B cell (primary cell): ENCODE measurements around the gene ATPAF1. TPM values are rescaled to one million over a fixed set of nuclear protein-coding genes. Genes with fewer than 3 reads are reported as not detected.

ENCODE experiments used
- ATAC-seq: fragments of 200-7000 bp; cut with Tn5 transposase; one replicate; pipeline ENCODE4 v1.10.0; 2021; ENCODE audit warnings: low read depth, mild to moderate bottlenecking, moderate number of reproducible peaks, moderate library complexity
- CTCF ChIA-PET: fragments of 350-600 bp; sonication (Branson Sonifier 250); formaldehyde crosslinking; loops from one replicate; lab custom pipeline; 2021; ENCODE audit warnings: antibody characterized with exemption, inconsistent platforms; lab: Charles Lee
- POLR2A ChIA-PET: fragments of 350-600 bp; sonication (Branson Sonifier 250); formaldehyde crosslinking; loops from one replicate; lab custom pipeline; 2021; ENCODE audit warnings: antibody characterized with exemption; lab: Charles Lee
- DNase-seq: peaks from one replicate; pipeline ENCODE4 v3.0.0; 2013
- H2AFZ ChIP-seq: 2 replicates; pipeline ENCODE4 v1.6.1; 2012; ENCODE audit warnings: mild to moderate bottlenecking, low read depth, low read length; ENCODE audit not compliant: insufficient read depth, poor library complexity, severe bottlenecking
- H3K27ac ChIP-seq, 2 donors: 1 replicate in 1 of 2; 2 replicates in 1 of 2; pipeline ENCODE4 v1.5.1; 2012 to 2013; ENCODE audit warnings: low read length in 2 of 2, mild to moderate bottlenecking in 2 of 2, moderate library complexity in 1 of 2
- H3K27me3 ChIP-seq, 4 experiments: fragments of 200-600 bp in 1 of 4; sonication (generic) in 1 of 4; replicated peaks in 1 of 4; 1 replicate in 2 of 4; 2 replicates in 2 of 4; pipeline versions ENCODE4 v1.6.1 to v1.7.0; 2013 to 2016; ENCODE audit warnings: low read length in 3 of 4, mild to moderate bottlenecking in 2 of 4, mixed read lengths in 1 of 4, moderate library complexity in 1 of 4; ENCODE audit not compliant: insufficient read depth in 4 of 4, control insufficient read depth in 3 of 4; ENCODE audit errors: control extremely low read depth in 1 of 4
- H3K36me3 ChIP-seq, 2 experiments: replicated peaks in 1 of 2; 1 replicate in 1 of 2; 2 replicates in 1 of 2; pipeline versions ENCODE4 v1.6.1 to v1.7.1; 2013; ENCODE audit warnings: low read length in 1 of 2; ENCODE audit not compliant: insufficient read depth in 2 of 2, control insufficient read depth in 1 of 2; ENCODE audit errors: control extremely low read depth in 1 of 2, extremely low read depth in 1 of 2
- H3K4me1 ChIP-seq, 2 donors: fragments of 200-600 bp in 1 of 2; sonication (generic) in 1 of 2; 1 replicate in 1 of 2; 2 replicates in 1 of 2; pipeline versions ENCODE4 v1.5.1 to v1.6.1; 2013 to 2017; ENCODE audit warnings: low read length in 2 of 2; ENCODE audit not compliant: control insufficient read depth in 2 of 2, insufficient read depth in 2 of 2
- H3K4me2 ChIP-seq: replicated peaks from 2 replicates; pipeline ENCODE3; 2012; ENCODE audit warnings: mild to moderate bottlenecking, low read depth, low read length; ENCODE audit not compliant: poor library complexity, severe bottlenecking
- H3K4me3 ChIP-seq, 5 experiments: fragments of 200-600 bp in 1 of 5; sonication (generic) in 1 of 5; 1 replicate in 3 of 5; 2 replicates in 2 of 5; pipeline versions ENCODE4 v1.5.1 to v1.7.0; 2011 to 2016; ENCODE audit warnings: low read length in 4 of 5, mild to moderate bottlenecking in 4 of 5, low read depth in 2 of 5, control low read depth in 1 of 5, moderate library complexity in 1 of 5; ENCODE audit not compliant: insufficient read depth in 1 of 5; ENCODE audit errors: control extremely low read depth in 1 of 5, extremely low read depth in 1 of 5
- H3K79me2 ChIP-seq: fragments of 200-600 bp; sonication (generic); one replicate; pipeline ENCODE4 v1.6.0; 2016; ENCODE audit warnings: low read length; ENCODE audit not compliant: control insufficient read depth, insufficient read depth
- H3K9ac ChIP-seq: fragments of 200-600 bp; sonication (generic); 2 replicates; pipeline ENCODE4 v1.6.1; 2017; ENCODE audit warnings: mild to moderate bottlenecking, low read length, moderate library complexity
- H3K9me3 ChIP-seq, 3 donors: one replicate each; pipeline versions ENCODE4 v1.6.1 to v1.7.1; 2013; ENCODE audit warnings: low read length in 2 of 3; ENCODE audit not compliant: control insufficient read depth in 2 of 3, insufficient read depth in 1 of 3; ENCODE audit errors: control extremely low read depth in 1 of 3
- H4K20me1 ChIP-seq: 2 replicates; pipeline ENCODE4 v1.6.0; 2012; ENCODE audit warnings: mild to moderate bottlenecking, low read length; ENCODE audit not compliant: insufficient read depth, control insufficient read depth, poor library complexity, severe bottlenecking
- H3K27ac Mint-ChIP-seq: one replicate; pipeline ENCODE4 v1.8.0; 2021; ENCODE audit warnings: mixed read lengths
- H3K27me3 Mint-ChIP-seq: one replicate; pipeline ENCODE4 v1.8.0; 2021; ENCODE audit warnings: mixed read lengths
- H3K4me1 Mint-ChIP-seq: one replicate; pipeline ENCODE4 v1.8.0; 2021; ENCODE audit warnings: mixed read lengths
- H3K4me3 Mint-ChIP-seq: one replicate; pipeline ENCODE4 v1.8.0; 2021; ENCODE audit warnings: mixed read lengths
- H3K9me3 Mint-ChIP-seq: one replicate; pipeline ENCODE4 v1.8.0; 2022; ENCODE audit warnings: mixed read lengths; ENCODE audit not compliant: insufficient read depth
- CTCF ChIP-seq: fragments of 200-600 bp; IDR thresholded peaks from one replicate; pipeline ENCODE4 v1.8.0; 2022; ENCODE audit warnings: antibody characterized with exemption, mild to moderate bottlenecking
- EZH2 ChIP-seq: IDR thresholded peaks from 2 replicates; pipeline ENCODE4 v1.6.1; 2012; ENCODE audit warnings: borderline replicate concordance, low read depth, mild to moderate bottlenecking, moderate library complexity, low read length; ENCODE audit not compliant: insufficient read depth, poor library complexity, severe bottlenecking
- WGBS: methylation state at CpG from one replicate; pipeline ENCODE4 v1.1.5; 2013; ENCODE audit warnings: missing lambda C conversion rate; ENCODE audit not compliant: insufficient coverage; 5-methylcytosine and 5-hydroxymethylcytosine counted together
- intact Hi-C: fragments of 100-400 bp; cut with micrococcal nuclease; formaldehyde crosslinking; loops from one replicate; pipeline ENCODE4 v1.10.0; 2022
- polyA plus RNA-seq: library from polyadenylated mRNA; depleted of rRNA; stranded (reverse); fragments of >200 nt; gene quantifications from 2 replicates; pipeline ENCODE4 v1.2.3, GENCODE V29; 2012
- total RNA-seq, 2 donors: library from RNA; stranded (reverse); fragments of 120-200 nt in 1 of 2; gene quantifications; 1 replicate in 1 of 2; 2 replicates in 1 of 2; pipeline versions ENCODE4 v1.2.3 to v1.2.4, GENCODE V29; 2013 to 2022

ATPAF1 gene
- total and polyA plus RNA-seq, 2 donors (not counting 1 experiment from before 2014, with no cell fraction given) = 18.3 to 22.0 TPM

- Mint-ChIP-seq H3K9me3 (no peaks in the 10 kb centered on the region), H3K27ac (no peak overlapping the region), H3K27me3 (no peaks in the 10 kb centered on the region), H3K4me3 (no peak overlapping the region), H3K4me1 (peaks cover 13% of the 10 kb centered on the region)
- Histone ChIP-seq H2AFZ (no peak overlapping the region), H3K4me3 (no peak overlapping the region), H3K4me2 (no peak overlapping the region), H3K36me3 (peaks cover 14 to 67% of the 10 kb centered on the region in 2 experiments), H3K79me2 (no peaks in the 10 kb centered on the region), H3K9ac (no peak overlapping the region), H4K20me1 (no peaks in the 10 kb centered on the region), H3K27ac (no peak overlapping the region), H3K4me1 (peaks cover 5 to 9% of the 10 kb centered on the region in 2 donors), H3K9me3 (no peaks in the 10 kb centered on the region), H3K27me3 (no peaks in the 10 kb centered on the region)
- TF ChIP-seq CTCF (no peak), EZH2 (no peak)
- intact Hi-C loops = loop anchor here (5.0 kb wide), 1 partner anchor 78 kb away; the partner anchor contains the start of gene MKNK1
- ATAC-seq = no peak
- CTCF ChIA-PET = no interaction called here
- no peak for DNase-seq
- POLR2A ChIA-PET = no interaction called here
- 100% methylated on average over 1 of the region's 6 CpGs for WGBS
These were observed 11.8 kb upstream of the ATPAF1 start for GRCh38 chr1:46679789-46680573.

- Histone ChIP-seq H3K4me2 (no peak overlapping the region), H4K20me1 (no peaks in the 10 kb centered on the region), H2AFZ (no peak overlapping the region), H3K27me3 (no peaks in the 10 kb centered on the region), H3K27ac (peak overlapping the region in 1 of 2 donors; percentile 61), H3K4me1 (peaks cover 5 to 9% of the 10 kb centered on the region in 2 donors), H3K9ac (no peak overlapping the region), H3K4me3 (no peak overlapping the region), H3K79me2 (no peaks in the 10 kb centered on the region), H3K9me3 (no peaks in the 10 kb centered on the region), H3K36me3 (peaks cover 18 to 50% of the 10 kb centered on the region in 2 experiments)
- H3K27ac Mint-ChIP-seq = no peak overlapping the region
- peaks cover 13% of the 10 kb centered on the region for H3K4me1 Mint-ChIP-seq
- H3K27me3 Mint-ChIP-seq = no peaks in the 10 kb centered on the region
- ATAC-seq = no peak
- POLR2A ChIA-PET = no interaction called here
- no peak for TF ChIP-seq EZH2
- no peak for TF ChIP-seq CTCF
- intact Hi-C loops = loop anchor here (5.0 kb wide), 1 partner anchor 75 kb away; the partner anchor contains the start of gene MKNK1
- CTCF ChIA-PET = interaction anchor here (1.2 to 4.8 kb wide), 3 partner anchors 25 to 144 kb away, joined by 3 to 24 read pairs (median 7); no protein-coding TSS in a partner anchor
- WGBS = no CpG with 5 or more reads among the region's 1 CpG
- H3K9me3 Mint-ChIP-seq = no peaks in the 10 kb centered on the region
- no peak overlapping the region for H3K4me3 Mint-ChIP-seq
- DNase-seq = no peak
These were observed 9.2 kb upstream of the ATPAF1 start for GRCh38 chr1:46677339-46677738.
